AG04450 (cell line): ENCODE results near the gene SLC44A1. TPM values are rescaled to one million over a fixed set of nuclear protein-coding genes. Genes with fewer than 3 reads are reported as not detected.

Source experiments
- CTCF ChIA-PET: fragments of 300-600, 350-600 bp; formaldehyde crosslinking; extraction: SDS; loops from one replicate; lab custom pipeline; 2022; ENCODE audit warnings: antibody characterized with exemption, inconsistent platforms; lab: Charles Lee
- POLR2A ChIA-PET: fragments of 350-600 bp; formaldehyde crosslinking; extraction: SDS; loops from one replicate; lab custom pipeline; 2021; ENCODE audit warnings: antibody characterized with exemption, inconsistent platforms; lab: Yijun Ruan, JAX
- DNase-seq: peaks from one replicate; pipeline ENCODE4 v3.0.0-alpha.2; 2011; ENCODE audit warnings: low read depth, low spot score
- H3K27ac ChIP-seq: one replicate; pipeline ENCODE4 v1.5.1; 2012; ENCODE audit warnings: low read depth, low read length, control low read depth
- H3K27me3 ChIP-seq: one replicate; pipeline ENCODE4 v1.6.0; 2012; ENCODE audit warnings: low read length; ENCODE audit not compliant: control insufficient read depth, insufficient read depth
- H3K4me3 ChIP-seq: 2 replicates; pipeline ENCODE4 v1.5.1; 2011; ENCODE audit warnings: mild to moderate bottlenecking, low read depth, low read length, control low read depth
- H3K9me3 ChIP-seq: 2 replicates; pipeline ENCODE4 v1.5.1; 2012; ENCODE audit warnings: low read length; ENCODE audit not compliant: control insufficient read depth, insufficient read depth
- CTCF ChIP-seq: IDR thresholded peaks from 2 replicates; pipeline ENCODE4 v1.5.1; 2011; ENCODE audit warnings: low read depth, low read length, control low read depth, inconsistent platforms
- polyA plus RNA-seq: library from polyadenylated mRNA; depleted of rRNA; stranded (reverse); fragments of >200 nt; gene quantifications from 2 replicates; pipeline ENCODE4 v1.2.3, GENCODE V29; 2011

SLC44A1 gene
- polyA plus RNA-seq, 1 experiment, result 15.6 TPM

GRCh38 chr9:105238302-105238701 lies 6.1 kb upstream of the SLC44A1 start:
- no peak for DNase-seq
- Histone ChIP-seq H3K27ac (no peak overlapping the region), H3K9me3 (no peaks in the 10 kb centered on the region), H3K27me3 (peaks cover 2% of the 10 kb centered on the region), H3K4me3 (no peak overlapping the region)
- TF ChIP-seq CTCF, result no peak
- ChIA-PET POLR2A (no interaction called here), CTCF (no interaction called here)

- Histone ChIP-seq H3K9me3 (no peaks in the 10 kb centered on the region; the same call in 1 of the 2 replicates), H3K27me3 (peaks cover 2% of the 10 kb centered on the region), H3K27ac (no peak overlapping the region), H3K4me3 (no peak overlapping the region)
- no peak for DNase-seq
- ChIA-PET POLR2A (interaction anchor here (0.6 to 0.8 kb wide), 2 partner anchors 24 to 72 kb away, joined by 3 to 4 read pairs; no protein-coding TSS in a partner anchor), CTCF (interaction anchor here (1.2 kb wide), 1 partner anchor 13 kb away, joined by 3 read pairs; no protein-coding TSS in a partner anchor)
- TF ChIP-seq CTCF, result no peak
Observed at GRCh38 chr9:105241356-105242043, 3.0 kb upstream of the SLC44A1 start.

GRCh38 chr9:105242062-105242461 lies 2.4 kb upstream of the SLC44A1 start:
- CTCF ChIA-PET, result interaction anchor here (0.7 to 1.2 kb wide), 2 partner anchors 14 to 173 kb away, joined by 3 to 5 read pairs; no protein-coding TSS in a partner anchor
- no peak for DNase-seq
- no peaks in the 10 kb centered on the region; the same call in 1 of the 2 replicates for H3K9me3 ChIP-seq
- H3K27ac ChIP-seq, result no peak overlapping the region
- no peak overlapping the region for H3K4me3 ChIP-seq
- H3K27me3 ChIP-seq, result peaks cover 2% of the 10 kb centered on the region
- TF ChIP-seq CTCF, result no peak
- POLR2A ChIA-PET, result interaction anchor here (0.8 kb wide), 1 partner anchor 73 kb away, joined by 3 read pairs; no protein-coding TSS in a partner anchor

- H3K9me3 ChIP-seq, result no peaks in the 10 kb centered on the region; the same call in 1 of the 2 replicates
- peaks cover 2% of the 10 kb centered on the region for H3K27me3 ChIP-seq
- no peak for DNase-seq
- ChIA-PET CTCF (interaction anchor here (0.7 to 1.2 kb wide), 2 partner anchors 14 to 173 kb away, joined by 3 to 5 read pairs; no protein-coding TSS in a partner anchor), POLR2A (no interaction called here)
- no peak overlapping the region; the same call in 1 of the 2 replicates for H3K4me3 ChIP-seq
- H3K27ac ChIP-seq, result no peak overlapping the region
- no peak for TF ChIP-seq CTCF
Observed at GRCh38 chr9:105242557-105242956, 1.9 kb upstream of the SLC44A1 start.
